ENCODE measurements around the gene POFUT1.

Gene POFUT1

GRCh38 chr20:32285082-32285620 is 77.5 kb downstream of the POFUT1 start:
- DNase-seq = no peak

GRCh38 chr20:32285621-32286371 is 78.1 kb downstream of the POFUT1 start:
- DNase-seq = peak; percentile 43 to 58

- DNase-seq = no peak
Observed at GRCh38 chr20:32287231-32287638, 79.6 kb downstream of the POFUT1 start.
